Activated CD8-positive, alpha-beta T cell treated with anti-CD3 and anti-CD28 coated beads for 36 hours (primary cell): Measurements from ENCODE around the gene LANCL2. TPM values are rescaled to one million over a fixed set of nuclear protein-coding genes. Genes with fewer than 3 reads are reported as not detected.

Experiments used
- ATAC-seq: fragments of 200-7000 bp; cut with Tn5 transposase; one replicate; pipeline ENCODE4 v1.10.0; 2021; ENCODE audit warnings: mild to moderate bottlenecking, moderate library complexity
- CTCF ChIA-PET: fragments of 350-600 bp; sonication (Branson Sonifier 250); formaldehyde crosslinking; loops from one replicate; lab custom pipeline; 2021; ENCODE audit warnings: antibody characterized with exemption; lab: Charles Lee
- POLR2A ChIA-PET: fragments of 350-600 bp; sonication (Branson Sonifier 250); formaldehyde crosslinking; loops from one replicate; lab custom pipeline; 2021; ENCODE audit warnings: antibody characterized with exemption; lab: Charles Lee
- DNase-seq: peaks from one replicate; pipeline ENCODE4 v3.0.0-alpha.2; 2020
- H3K27ac Mint-ChIP-seq: one replicate; pipeline ENCODE4 v1.8.0; 2021; ENCODE audit warnings: mild to moderate bottlenecking, mixed read lengths
- H3K27me3 Mint-ChIP-seq: one replicate; pipeline ENCODE4 v1.8.0; 2021; ENCODE audit warnings: mixed read lengths
- H3K36me3 Mint-ChIP-seq: one replicate; pipeline ENCODE4 v1.8.0; 2021; ENCODE audit warnings: low read depth, mixed read lengths
- H3K4me1 Mint-ChIP-seq: one replicate; pipeline ENCODE4 v1.8.0; 2021; ENCODE audit warnings: low read depth, mixed read lengths
- H3K4me3 Mint-ChIP-seq: one replicate; pipeline ENCODE4 v1.8.0; 2021; ENCODE audit warnings: mild to moderate bottlenecking, moderate library complexity, mixed read lengths
- H3K9me3 Mint-ChIP-seq: one replicate; pipeline ENCODE4 v1.8.0; 2021; ENCODE audit warnings: mixed read lengths
- intact Hi-C: fragments of 100-400 bp; cut with micrococcal nuclease; formaldehyde crosslinking; loops from one replicate; pipeline ENCODE4 v1.10.0; 2022
- total RNA-seq, 2 experiments: library from RNA; stranded (reverse); gene quantifications; one replicate each; pipeline ENCODE4 v1.2.3, GENCODE V29; 2021
- TF ChIP-seq, protein P1 (sequence below): fragments of 200-600 bp; IDR thresholded peaks from one replicate; pipeline ENCODE4 v1.8.0; 2022; ENCODE audit warnings: antibody characterized with exemption, mild to moderate bottlenecking

The LANCL2 gene
- total RNA-seq, 2 experiments from 2014 or later, result 10.7 to 10.8 TPM

DNA sequence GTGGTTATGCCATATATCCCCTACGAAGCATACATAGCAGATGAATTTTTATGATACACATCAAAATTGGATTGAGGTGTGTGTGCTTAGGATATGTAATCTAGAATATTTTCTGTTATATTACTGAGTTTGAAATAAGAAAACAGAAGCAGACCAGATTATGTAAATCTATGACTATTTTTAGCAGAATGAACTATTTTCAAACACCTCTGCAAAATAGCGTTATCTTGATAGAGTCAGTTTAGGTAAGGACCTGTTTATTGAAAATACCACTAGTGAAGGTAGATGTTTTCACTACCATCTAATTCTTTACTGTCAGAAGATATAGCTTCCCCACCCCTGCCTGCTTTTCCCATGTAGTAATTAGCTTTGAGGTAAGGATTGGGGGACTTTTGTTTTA is 9.1 kb downstream of the LANCL2 start:
- H3K4me3 Mint-ChIP-seq, result no peak overlapping the region
- TF ChIP-seq, protein P1, sequence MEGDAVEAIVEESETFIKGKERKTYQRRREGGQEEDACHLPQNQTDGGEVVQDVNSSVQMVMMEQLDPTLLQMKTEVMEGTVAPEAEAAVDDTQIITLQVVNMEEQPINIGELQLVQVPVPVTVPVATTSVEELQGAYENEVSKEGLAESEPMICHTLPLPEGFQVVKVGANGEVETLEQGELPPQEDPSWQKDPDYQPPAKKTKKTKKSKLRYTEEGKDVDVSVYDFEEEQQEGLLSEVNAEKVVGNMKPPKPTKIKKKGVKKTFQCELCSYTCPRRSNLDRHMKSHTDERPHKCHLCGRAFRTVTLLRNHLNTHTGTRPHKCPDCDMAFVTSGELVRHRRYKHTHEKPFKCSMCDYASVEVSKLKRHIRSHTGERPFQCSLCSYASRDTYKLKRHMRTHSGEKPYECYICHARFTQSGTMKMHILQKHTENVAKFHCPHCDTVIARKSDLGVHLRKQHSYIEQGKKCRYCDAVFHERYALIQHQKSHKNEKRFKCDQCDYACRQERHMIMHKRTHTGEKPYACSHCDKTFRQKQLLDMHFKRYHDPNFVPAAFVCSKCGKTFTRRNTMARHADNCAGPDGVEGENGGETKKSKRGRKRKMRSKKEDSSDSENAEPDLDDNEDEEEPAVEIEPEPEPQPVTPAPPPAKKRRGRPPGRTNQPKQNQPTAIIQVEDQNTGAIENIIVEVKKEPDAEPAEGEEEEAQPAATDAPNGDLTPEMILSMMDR, result no peak
- peaks cover 4% of the 10 kb centered on the region for H3K4me1 Mint-ChIP-seq
- H3K36me3 Mint-ChIP-seq, result no peaks in the 10 kb centered on the region
- POLR2A ChIA-PET, result interaction anchor here (1.2 to 2.5 kb wide), 2 partner anchors 8 to 9 kb away, joined by 3 to 14 read pairs; no protein-coding TSS in a partner anchor
- no peak overlapping the region for H3K27ac Mint-ChIP-seq
- no peaks in the 10 kb centered on the region for H3K27me3 Mint-ChIP-seq
- DNase-seq (no peak), ATAC-seq (no peak)
- intact Hi-C loops, result no loop called here
- CTCF ChIA-PET, result interaction anchor here (1.9 kb wide), 1 partner anchor 41 kb away, joined by 8 read pairs; no protein-coding TSS in a partner anchor
- no peaks in the 10 kb centered on the region for H3K9me3 Mint-ChIP-seq

- H3K27ac Mint-ChIP-seq, result no peak overlapping the region
- ATAC-seq (no peak), DNase-seq (no peak)
- no peaks in the 10 kb centered on the region for H3K36me3 Mint-ChIP-seq
- no peak overlapping the region for H3K4me3 Mint-ChIP-seq
- CTCF ChIA-PET, result interaction anchor here (1.3 to 1.9 kb wide), 2 partner anchors 9 to 40 kb away, joined by 3 to 8 read pairs; no protein-coding TSS in a partner anchor
- intact Hi-C loops, result no loop called here
- POLR2A ChIA-PET, result interaction anchor here (2.5 kb wide), 1 partner anchor 9 kb away, joined by 14 read pairs; no protein-coding TSS in a partner anchor
- no peaks in the 10 kb centered on the region for H3K27me3 Mint-ChIP-seq
- peaks cover 2% of the 10 kb centered on the region for H3K4me1 Mint-ChIP-seq
- TF ChIP-seq, protein P1, result no peak
- no peaks in the 10 kb centered on the region for H3K9me3 Mint-ChIP-seq
These were observed 10.1 kb downstream of the LANCL2 start for GRCh38 chr7:55375237-55375636.

DNA sequence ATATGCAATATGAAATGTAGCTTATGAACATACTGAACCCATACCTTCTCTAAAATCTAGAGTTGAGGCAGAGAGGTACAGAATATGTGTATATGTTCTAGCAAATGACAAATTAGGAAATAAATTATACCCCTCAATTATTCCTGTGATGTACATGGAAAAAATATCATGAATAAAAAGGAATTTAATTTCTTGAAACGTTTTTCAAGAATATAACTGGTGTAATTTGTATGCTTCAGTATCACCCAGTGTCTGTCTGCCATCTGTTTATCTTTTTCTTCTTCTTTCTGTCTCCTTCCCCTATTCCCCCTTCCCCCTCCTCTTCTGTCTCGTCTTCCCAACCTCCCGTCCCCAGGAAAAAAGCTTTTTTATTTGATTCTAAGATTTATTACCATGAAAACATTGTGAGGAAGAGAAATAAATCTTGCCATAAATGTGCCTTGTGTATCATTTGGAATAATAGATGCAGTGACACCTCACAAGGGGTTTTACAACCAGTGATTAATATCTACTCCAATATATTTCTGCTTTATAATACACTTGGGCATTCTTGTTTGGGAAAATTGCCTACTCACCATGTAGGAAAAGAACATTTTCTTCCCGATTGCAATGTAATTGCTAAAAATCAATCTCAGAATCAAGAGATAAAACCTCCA is 12.2 kb downstream of the LANCL2 start:
- Mint-ChIP-seq H3K4me1 (peaks cover 2% of the 10 kb centered on the region), H3K27me3 (no peaks in the 10 kb centered on the region), H3K9me3 (no peaks in the 10 kb centered on the region), H3K27ac (no peak overlapping the region), H3K36me3 (no peaks in the 10 kb centered on the region), H3K4me3 (no peak overlapping the region)
- ATAC-seq (no peak), DNase-seq (no peak)
- POLR2A ChIA-PET, result interaction anchor here (1.7 kb wide), 1 partner anchor 11 kb away, joined by 5 read pairs; no protein-coding TSS in a partner anchor
- intact Hi-C loops, result no loop called here
- TF ChIP-seq, protein P1, result no peak
- CTCF ChIA-PET, result interaction anchor here (1.4 kb wide), 1 partner anchor 38 kb away, joined by 4 read pairs; no protein-coding TSS in a partner anchor

- Mint-ChIP-seq H3K4me1 (no peaks in the 10 kb centered on the region), H3K27ac (no peak overlapping the region), H3K27me3 (no peaks in the 10 kb centered on the region), H3K4me3 (no peak overlapping the region), H3K36me3 (peaks cover 3% of the 10 kb centered on the region), H3K9me3 (peaks cover 3% of the 10 kb centered on the region)
- intact Hi-C loops, result no loop called here
- TF ChIP-seq, protein P1, result no peak
- ChIA-PET CTCF (no interaction called here), POLR2A (interaction anchor here (0.9 kb wide), 1 partner anchor 12 kb away, joined by 4 read pairs; no protein-coding TSS in a partner anchor)
- ATAC-seq (no peak), DNase-seq (no peak)
These were observed 14.1 kb downstream of the LANCL2 start for GRCh38 chr7:55379285-55379684.

- Mint-ChIP-seq H3K9me3 (peaks cover 15% of the 10 kb centered on the region), H3K27ac (no peak overlapping the region), H3K36me3 (peaks cover 15% of the 10 kb centered on the region), H3K4me1 (no peaks in the 10 kb centered on the region), H3K4me3 (no peak overlapping the region), H3K27me3 (no peaks in the 10 kb centered on the region)
- ATAC-seq (no peak), DNase-seq (no peak)
- intact Hi-C loops, result no loop called here
- POLR2A ChIA-PET, result interaction anchor here (0.6 to 1.5 kb wide), 2 partner anchors 9 to 459 kb away, joined by 3 read pairs; no protein-coding TSS in a partner anchor
- CTCF ChIA-PET, result interaction anchor here (1.4 kb wide), 1 partner anchor 607 kb away, joined by 4 read pairs; no protein-coding TSS in a partner anchor
- TF ChIP-seq, protein P1, result no peak
These were observed 16.1 kb downstream of the LANCL2 start for GRCh38 chr7:55381189-55381588.
